Neural cell (in vitro differentiated cells): Measurements from ENCODE around the gene PRICKLE2. TPM values are rescaled to one million over a fixed set of nuclear protein-coding genes. Genes with fewer than 3 reads are reported as not detected.

Experiments used
- H2AFZ ChIP-seq: fragments of 200-600, 300-800 bp; sonication (generic), shearing (Covaris generic); 2 replicates; pipeline ENCODE4 v1.6.0; 2014; ENCODE audit warnings: low read depth, mild to moderate bottlenecking, antibody characterized with exemption, low read length, moderate library complexity
- H3F3A ChIP-seq: fragments of 200-600 bp; shearing (Covaris generic); 2 replicates; pipeline ENCODE4 v1.6.1; 2016; ENCODE audit warnings: mild to moderate bottlenecking, moderate library complexity, mixed read lengths, antibody characterized with exemption, low read length; ENCODE audit not compliant: insufficient read depth, poor library complexity, severe bottlenecking
- H3K27ac ChIP-seq: fragments of 200-600, 300-800 bp; sonication (generic), shearing (Covaris generic); 2 replicates; pipeline ENCODE4 v1.5.1; 2014; ENCODE audit warnings: mild to moderate bottlenecking, low read length, moderate library complexity
- H3K27me3 ChIP-seq: fragments of 300-800, 200-600 bp; sonication (generic), shearing (Covaris generic); 2 replicates; pipeline ENCODE4 v1.6.0; 2014; ENCODE audit warnings: mild to moderate bottlenecking, low read depth, low read length, moderate library complexity; ENCODE audit not compliant: insufficient read depth
- H3K36me3 ChIP-seq: fragments of 300-800, 200-600 bp; sonication (generic), shearing (Covaris generic); 2 replicates; pipeline ENCODE4 v1.5.1; 2014; ENCODE audit warnings: mild to moderate bottlenecking, antibody characterized with exemption, low read length, moderate library complexity; ENCODE audit not compliant: insufficient read depth
- H3K4me2 ChIP-seq: fragments of 300-800, 200-600 bp; sonication (generic), shearing (Covaris generic); 2 replicates; pipeline ENCODE4 v1.6.0; 2014; ENCODE audit warnings: mild to moderate bottlenecking, low read length
- H3K4me3 ChIP-seq: fragments of 300-800, 200-600 bp; sonication (generic), shearing (Covaris generic); 2 replicates; pipeline ENCODE4 v1.5.1; 2014; ENCODE audit warnings: mild to moderate bottlenecking, low read length, moderate library complexity
- H3K79me2 ChIP-seq: fragments of 200-600 bp; shearing (Covaris generic); replicated peaks from 2 replicates; pipeline ENCODE4 v1.6.0; 2014; ENCODE audit warnings: mild to moderate bottlenecking, low read length, moderate library complexity; ENCODE audit not compliant: insufficient read depth
- H3K9ac ChIP-seq: fragments of 300-800, 200-600 bp; sonication (generic), shearing (Covaris generic); 2 replicates; pipeline ENCODE4 v1.6.1; 2016; ENCODE audit warnings: mild to moderate bottlenecking, low read length, mixed read lengths
- H3K9me2 ChIP-seq: fragments of 200-600 bp; shearing (Covaris generic); 2 replicates; pipeline ENCODE4 v1.6.1; 2016; ENCODE audit warnings: mild to moderate bottlenecking, low read length, mixed read lengths; ENCODE audit not compliant: insufficient read depth
- H3K9me3 ChIP-seq: fragments of 200-600, 300-800 bp; sonication (generic), shearing (Covaris generic); 2 replicates; pipeline ENCODE4 v1.6.1; 2016; ENCODE audit warnings: mild to moderate bottlenecking, mixed run types, low read length, moderate library complexity, mixed read lengths
- H4K20me1 ChIP-seq: fragments of 200-600 bp; shearing (Covaris generic); 2 replicates; pipeline ENCODE4 v1.6.1; 2016; ENCODE audit warnings: mild to moderate bottlenecking, mixed run types; ENCODE audit not compliant: insufficient read depth
- EP300 ChIP-seq: fragments of 450-650 bp; conservative IDR thresholded peaks from 2 replicates; pipeline ENCODE4 v1.6.1; 2014; ENCODE audit warnings: antibody characterized with exemption, mild to moderate bottlenecking, moderate library complexity; ENCODE audit not compliant: poor library complexity, severe bottlenecking
- EZH2 ChIP-seq: fragments of 200-600, 300-800 bp; shearing (Covaris generic), sonication (generic); IDR thresholded peaks from 2 replicates; pipeline ENCODE4 v1.6.1; 2014; ENCODE audit warnings: antibody characterized with exemption, low read length, borderline replicate concordance, mild to moderate bottlenecking; ENCODE audit not compliant: insufficient read depth, poor library complexity, severe bottlenecking
- MXI1 ChIP-seq: fragments of 450-650 bp; conservative IDR thresholded peaks from 2 replicates; pipeline ENCODE4 v1.6.1; 2014; ENCODE audit warnings: antibody characterized with exemption, mild to moderate bottlenecking; ENCODE audit not compliant: poor library complexity, severe bottlenecking
- POLR2AphosphoS5 ChIP-seq: IDR thresholded peaks from 2 replicates; pipeline ENCODE4 v1.6.1; 2012
- RAD21 ChIP-seq: fragments of 450-650 bp; conservative IDR thresholded peaks from 2 replicates; pipeline ENCODE4 v1.6.1; 2014; ENCODE audit warnings: antibody characterized with exemption, mild to moderate bottlenecking, moderate library complexity
- REST ChIP-seq: IDR thresholded peaks from 2 replicates; pipeline ENCODE4 v1.6.1; 2012; ENCODE audit warnings: borderline replicate concordance
- SMC3 ChIP-seq: fragments of 450-650 bp; conservative IDR thresholded peaks from 2 replicates; pipeline ENCODE4 v1.6.1; 2014; ENCODE audit warnings: antibody characterized with exemption, mild to moderate bottlenecking, moderate library complexity; ENCODE audit not compliant: poor library complexity
- TAF1 ChIP-seq: IDR thresholded peaks from 2 replicates; pipeline ENCODE4 v1.6.1; 2012; ENCODE audit warnings: low read depth
- polyA plus RNA-seq: library from polyadenylated mRNA; depleted of rRNA; stranded (reverse); fragments of >200 nt; gene quantifications from 2 replicates; pipeline ENCODE4 v1.2.3, GENCODE V29; 2014
- TF ChIP-seq, protein P1 (sequence below): fragments of 450-650 bp; IDR thresholded peaks from 2 replicates; pipeline ENCODE4 v1.5.1; 2014; ENCODE audit warnings: antibody characterized with exemption, mild to moderate bottlenecking, moderate library complexity; ENCODE audit not compliant: poor library complexity, severe bottlenecking

Gene PRICKLE2
- polyA plus RNA-seq, 1 donor from 2014 or later, result 8.7 TPM

- no peak overlapping the region for H2AFZ ChIP-seq
- no peaks in the 10 kb centered on the region for H3K9me2 ChIP-seq
- H4K20me1 ChIP-seq, result no peaks in the 10 kb centered on the region
- no peak overlapping the region for H3K27ac ChIP-seq
- no peak for TF ChIP-seq EP300
- TF ChIP-seq, protein P1, sequence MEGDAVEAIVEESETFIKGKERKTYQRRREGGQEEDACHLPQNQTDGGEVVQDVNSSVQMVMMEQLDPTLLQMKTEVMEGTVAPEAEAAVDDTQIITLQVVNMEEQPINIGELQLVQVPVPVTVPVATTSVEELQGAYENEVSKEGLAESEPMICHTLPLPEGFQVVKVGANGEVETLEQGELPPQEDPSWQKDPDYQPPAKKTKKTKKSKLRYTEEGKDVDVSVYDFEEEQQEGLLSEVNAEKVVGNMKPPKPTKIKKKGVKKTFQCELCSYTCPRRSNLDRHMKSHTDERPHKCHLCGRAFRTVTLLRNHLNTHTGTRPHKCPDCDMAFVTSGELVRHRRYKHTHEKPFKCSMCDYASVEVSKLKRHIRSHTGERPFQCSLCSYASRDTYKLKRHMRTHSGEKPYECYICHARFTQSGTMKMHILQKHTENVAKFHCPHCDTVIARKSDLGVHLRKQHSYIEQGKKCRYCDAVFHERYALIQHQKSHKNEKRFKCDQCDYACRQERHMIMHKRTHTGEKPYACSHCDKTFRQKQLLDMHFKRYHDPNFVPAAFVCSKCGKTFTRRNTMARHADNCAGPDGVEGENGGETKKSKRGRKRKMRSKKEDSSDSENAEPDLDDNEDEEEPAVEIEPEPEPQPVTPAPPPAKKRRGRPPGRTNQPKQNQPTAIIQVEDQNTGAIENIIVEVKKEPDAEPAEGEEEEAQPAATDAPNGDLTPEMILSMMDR, result peak; percentile 51
- no peak overlapping the region for H3K4me3 ChIP-seq
- H3K27me3 ChIP-seq, result no peaks in the 10 kb centered on the region
- H3K9ac ChIP-seq, result no peak overlapping the region
- no peaks in the 10 kb centered on the region for H3F3A ChIP-seq
- H3K36me3 ChIP-seq, result no peaks in the 10 kb centered on the region
- no peak overlapping the region for H3K4me2 ChIP-seq
- no peaks in the 10 kb centered on the region for H3K9me3 ChIP-seq
- no peaks in the 10 kb centered on the region for H3K79me2 ChIP-seq
Observed at GRCh38 chr3:64244011-64244942, 19.0 kb upstream of the PRICKLE2 start.

- no peaks in the 10 kb centered on the region for H3K79me2 ChIP-seq
- no peaks in the 10 kb centered on the region for H3K36me3 ChIP-seq
- H4K20me1 ChIP-seq, result no peaks in the 10 kb centered on the region
- H3K27ac ChIP-seq, result no peak overlapping the region
- H3K27me3 ChIP-seq, result no peaks in the 10 kb centered on the region
- H3K9ac ChIP-seq, result no peak overlapping the region
- no peak overlapping the region for H2AFZ ChIP-seq
- no peaks in the 10 kb centered on the region for H3F3A ChIP-seq
- H3K4me2 ChIP-seq, result no peak overlapping the region
- no peak overlapping the region for H3K4me3 ChIP-seq
- no peaks in the 10 kb centered on the region for H3K9me3 ChIP-seq
- TF ChIP-seq SMC3 (no peak), POLR2AphosphoS5 (no peak), MXI1 (no peak), REST (no peak), TAF1 (no peak), RAD21 (no peak), EZH2 (no peak), EP300 (no peak)
- TF ChIP-seq, protein P1, result no peak
- no peaks in the 10 kb centered on the region for H3K9me2 ChIP-seq
Observed at GRCh38 chr3:64242435-64242834, 17.2 kb upstream of the PRICKLE2 start.
